NCI-H345 (cell line): ENCODE measurements around the gene OBP2B.
"Not testable (repeated sequence)": the region's sequence is repeated elsewhere in the genome, so short reads cannot be mapped to it uniquely, and the experiment has no call there.

Experiments
- DNase-seq: peaks from one replicate; lab custom pipeline; 2025; lab: John Stamatoyannopoulos, UW

The OBP2B gene, protein sequence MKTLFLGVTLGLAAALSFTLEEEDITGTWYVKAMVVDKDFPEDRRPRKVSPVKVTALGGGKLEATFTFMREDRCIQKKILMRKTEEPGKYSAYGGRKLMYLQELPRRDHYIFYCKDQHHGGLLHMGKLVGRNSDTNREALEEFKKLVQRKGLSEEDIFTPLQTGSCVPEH

DNA sequence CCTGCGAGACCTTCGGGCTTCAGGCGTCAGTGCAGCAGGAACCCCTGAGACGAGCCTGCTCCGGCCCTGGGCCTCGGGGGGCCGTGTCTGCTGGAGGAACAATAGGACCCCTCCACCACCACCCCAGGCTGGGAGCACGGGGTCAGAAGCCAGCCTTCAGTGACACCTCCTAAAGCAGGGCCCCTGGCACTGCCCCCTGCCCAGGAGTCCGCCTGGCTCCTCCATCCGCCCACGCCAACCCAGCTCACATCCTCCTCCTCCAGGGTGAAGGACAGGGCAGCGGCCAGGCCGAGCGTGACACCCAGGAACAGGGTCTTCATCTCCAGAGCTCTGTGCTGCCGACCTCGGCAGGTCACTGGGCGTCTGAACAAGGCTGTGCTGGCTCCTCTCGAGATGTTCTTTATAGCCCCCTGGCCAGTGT is at the start of gene OBP2B:
TSS of gene OBP2B (minus strand) at position 371 of the 421 bp plus-strand sequence. CDS start at position 320, 51 bp downstream.
- DNase-seq, result not testable (repeated sequence)

DNA sequence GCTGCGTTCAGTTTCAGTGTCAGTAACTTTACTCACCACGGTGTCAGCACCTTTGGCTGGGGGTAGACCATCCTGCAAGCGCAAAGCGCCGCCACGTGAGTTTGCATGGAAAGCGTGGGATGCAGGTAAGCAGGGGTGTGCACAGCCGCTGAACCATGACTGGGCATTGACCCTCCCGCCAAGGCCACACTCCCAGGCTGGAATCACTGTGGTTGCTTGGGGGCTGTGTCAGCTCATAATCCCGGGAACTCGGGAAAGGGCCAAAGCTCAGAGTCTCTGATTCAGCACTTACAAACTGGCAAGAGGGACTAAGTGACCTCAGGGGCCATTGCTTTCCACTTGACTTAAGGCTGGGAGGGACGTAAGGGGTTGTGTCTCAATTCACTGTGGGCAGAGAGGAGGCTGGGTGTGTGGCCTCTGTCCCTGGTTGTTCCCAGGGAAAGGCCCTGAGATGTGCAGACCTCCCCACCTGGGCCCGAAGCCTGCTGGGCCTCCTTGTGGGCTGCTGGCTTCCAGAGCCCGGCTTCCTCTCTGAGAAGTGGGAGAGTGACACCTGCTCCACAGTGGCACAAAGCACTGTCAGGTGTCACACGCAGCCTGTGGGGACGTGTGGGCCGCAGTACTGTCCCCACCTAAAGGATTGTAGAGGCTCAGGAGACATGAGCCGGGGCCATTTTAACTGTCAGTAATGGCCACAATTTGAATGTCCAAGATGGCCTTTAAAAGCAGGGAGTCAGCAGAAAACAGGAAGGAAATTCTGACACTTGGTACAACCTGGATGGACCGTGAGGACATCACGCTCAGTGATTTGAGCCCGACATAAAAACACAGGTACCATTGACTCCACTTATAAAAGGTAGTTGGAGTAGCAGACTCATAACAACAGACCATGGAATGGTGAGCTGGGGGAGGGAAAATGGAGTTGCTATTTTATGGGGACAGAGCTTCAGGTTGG is 49.3 kb upstream of the OBP2B start:
- no peak for DNase-seq

DNA sequence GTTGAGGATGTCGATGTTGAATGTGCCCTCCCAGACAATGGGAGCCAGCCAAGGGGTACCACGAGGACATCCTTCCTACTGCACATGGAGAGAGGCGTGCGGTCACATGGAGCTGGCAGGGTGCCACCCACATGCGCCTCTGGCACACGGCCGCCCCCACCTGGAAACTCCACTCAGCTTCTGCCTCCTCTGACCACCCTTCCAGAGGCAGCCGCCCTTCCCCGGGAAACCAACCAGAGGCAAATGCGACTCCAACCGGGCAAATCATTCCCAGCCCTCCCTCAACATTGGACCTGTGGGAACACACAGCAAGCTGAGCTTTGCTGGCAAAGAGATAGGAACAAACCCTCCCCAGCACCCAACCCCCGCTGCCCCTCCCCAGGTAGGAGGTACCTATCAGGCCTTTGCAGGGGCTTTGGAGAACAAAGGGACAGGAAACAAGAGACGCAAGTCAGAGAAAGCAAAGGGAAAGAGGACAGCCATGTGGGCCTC is 48.5 kb upstream of the OBP2B start:
- no peak for DNase-seq

DNA sequence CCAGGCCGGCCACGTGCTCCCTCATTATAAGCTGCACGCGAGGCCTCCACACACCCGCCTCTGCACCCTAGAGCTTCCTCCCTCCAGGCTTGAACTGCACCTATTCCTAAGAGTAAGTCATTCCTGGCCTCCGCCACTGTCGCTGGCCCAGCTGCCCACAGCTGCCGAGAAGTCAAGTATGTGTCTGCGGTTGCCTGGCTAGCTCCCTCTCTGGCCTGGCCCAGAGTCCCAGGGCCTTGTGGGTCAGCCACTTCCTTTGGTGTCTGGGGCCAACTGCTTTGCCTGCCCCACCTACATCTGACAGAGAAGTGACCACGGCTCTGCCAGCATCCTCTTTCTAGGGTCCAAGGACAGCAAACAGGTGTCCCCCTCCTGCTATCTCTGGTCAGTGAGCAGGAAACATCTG is 47.6 kb upstream of the OBP2B start:
- DNase-seq, result no peak

DNA sequence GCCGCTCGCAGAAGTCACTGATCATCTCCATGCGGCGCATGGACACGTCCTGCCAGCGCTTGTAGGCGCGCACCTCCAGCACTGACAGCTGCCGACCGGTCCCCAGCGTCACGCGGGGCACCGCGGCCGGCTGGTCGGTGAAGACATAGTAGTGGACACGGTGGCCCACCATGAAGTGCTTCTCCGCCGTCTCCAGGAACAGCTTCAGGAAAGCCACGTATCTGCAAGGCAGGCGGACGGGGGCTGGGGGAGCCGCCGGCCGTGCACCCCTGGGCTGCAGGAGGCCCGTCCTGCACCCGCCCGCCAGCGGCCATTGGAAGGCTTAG is 47.0 kb upstream of the OBP2B start:
- DNase-seq, result no peak

DNA sequence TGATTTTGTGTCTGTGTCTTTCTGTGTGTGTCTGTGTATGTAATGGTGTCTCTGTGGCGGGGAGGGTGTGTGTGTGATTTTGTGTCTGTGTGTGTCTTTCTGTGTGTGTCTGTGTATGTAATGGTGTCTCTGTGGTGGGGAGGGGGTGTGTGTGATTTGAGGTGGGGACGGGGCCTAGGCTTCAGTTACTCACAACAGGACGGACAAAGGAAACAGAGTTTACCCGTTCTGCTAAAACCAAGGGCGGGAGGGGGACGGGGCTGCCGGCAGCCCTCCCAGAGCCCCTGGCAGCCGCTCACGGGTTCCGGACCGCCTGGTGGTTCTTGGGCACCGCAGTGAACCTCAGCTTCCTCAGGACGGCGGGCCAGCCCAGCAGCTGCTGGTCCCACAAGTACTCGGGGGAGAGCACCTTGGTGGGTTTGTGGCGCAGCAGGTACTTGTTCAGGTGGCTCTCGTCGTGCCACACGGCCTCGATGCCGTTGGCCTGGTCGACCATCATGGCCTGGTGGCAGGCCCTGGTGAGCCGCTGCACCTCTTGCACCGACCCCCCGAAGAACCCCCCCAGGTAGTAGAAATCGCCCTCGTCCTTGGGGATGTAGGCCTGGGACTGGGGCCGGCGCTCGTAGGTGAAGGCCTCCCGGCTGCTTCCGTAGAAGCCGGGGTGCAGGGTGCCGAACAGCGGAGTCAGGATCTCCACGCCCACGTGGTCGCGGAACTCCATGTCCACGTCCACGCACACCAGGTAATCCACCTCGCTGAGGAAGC is 46.5 kb upstream of the OBP2B start:
- DNase-seq, result no peak

DNA sequence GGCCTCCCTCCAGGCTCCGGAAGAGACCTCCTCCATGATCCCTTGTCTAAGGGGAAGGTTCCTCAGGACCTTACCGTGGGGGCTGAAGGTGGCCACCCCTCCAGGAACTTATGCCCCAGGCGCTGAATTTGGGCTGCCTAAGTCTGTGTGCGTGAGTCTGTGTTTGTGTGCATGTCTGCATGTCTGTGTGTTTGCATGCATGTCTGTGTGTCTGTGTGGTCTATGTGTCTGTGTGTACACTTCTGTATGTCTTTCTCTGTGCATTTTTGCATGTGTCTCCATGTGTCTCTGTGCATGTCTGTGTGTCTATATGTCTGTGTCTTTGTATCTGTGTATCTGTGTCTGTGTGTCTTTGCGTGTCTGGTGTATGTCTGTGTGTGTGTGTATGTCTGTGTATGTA is 45.4 kb upstream of the OBP2B start:
- no peak for DNase-seq

DNA sequence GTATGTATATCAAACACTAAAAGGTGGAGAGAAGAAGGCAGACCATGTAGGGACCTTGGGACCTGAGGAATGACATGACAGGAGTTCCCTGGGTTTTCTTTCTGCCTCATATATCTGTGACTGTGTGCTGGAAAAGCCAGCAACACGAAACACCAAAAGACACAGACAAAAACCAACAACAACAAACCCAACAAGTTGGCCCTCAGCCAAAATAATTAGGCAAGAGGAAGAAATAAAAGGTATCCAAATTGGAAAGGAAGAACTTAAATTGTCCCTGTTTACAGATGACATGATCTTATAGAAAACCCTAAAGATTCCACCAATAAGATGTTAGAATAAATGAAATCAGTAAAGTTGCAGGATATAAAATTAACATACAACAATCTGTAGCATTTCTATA is 44.2 kb upstream of the OBP2B start:
- no peak for DNase-seq

DNA sequence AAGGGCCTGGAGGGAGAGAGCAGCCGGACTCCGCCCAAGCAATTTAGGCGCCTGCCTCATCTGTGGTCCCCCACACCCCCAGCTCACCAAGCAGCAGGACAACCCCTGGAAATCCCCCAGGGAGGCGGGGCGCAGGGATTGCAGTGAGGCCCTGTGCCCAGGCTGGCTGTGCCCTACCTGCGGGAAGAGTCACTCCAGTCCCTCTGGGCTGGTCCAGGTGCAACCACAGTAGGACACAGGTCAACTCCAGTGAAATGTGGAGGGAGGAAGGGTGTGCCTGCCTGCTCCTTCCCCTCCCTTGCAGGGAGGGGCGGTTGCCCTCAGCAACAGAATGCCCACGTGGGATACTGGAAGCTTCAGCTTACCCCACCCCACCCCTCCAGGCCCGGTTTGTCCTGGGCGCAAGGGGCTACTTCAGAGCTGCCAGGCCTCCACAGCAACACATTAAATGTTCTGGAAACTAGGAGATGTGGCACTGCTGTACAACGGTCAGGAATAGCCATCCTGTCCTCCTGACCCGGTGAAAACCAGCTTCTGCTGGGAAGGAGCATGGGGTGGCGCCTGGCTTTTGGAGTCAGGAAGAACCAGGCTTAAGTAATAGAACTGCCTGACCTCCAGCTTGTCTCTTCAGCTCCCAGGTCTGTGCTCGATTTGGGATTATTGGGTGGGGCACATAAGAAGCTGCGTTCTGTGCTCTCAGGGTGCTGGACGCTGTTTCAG is 43.4 kb upstream of the OBP2B start:
- no peak for DNase-seq

DNA sequence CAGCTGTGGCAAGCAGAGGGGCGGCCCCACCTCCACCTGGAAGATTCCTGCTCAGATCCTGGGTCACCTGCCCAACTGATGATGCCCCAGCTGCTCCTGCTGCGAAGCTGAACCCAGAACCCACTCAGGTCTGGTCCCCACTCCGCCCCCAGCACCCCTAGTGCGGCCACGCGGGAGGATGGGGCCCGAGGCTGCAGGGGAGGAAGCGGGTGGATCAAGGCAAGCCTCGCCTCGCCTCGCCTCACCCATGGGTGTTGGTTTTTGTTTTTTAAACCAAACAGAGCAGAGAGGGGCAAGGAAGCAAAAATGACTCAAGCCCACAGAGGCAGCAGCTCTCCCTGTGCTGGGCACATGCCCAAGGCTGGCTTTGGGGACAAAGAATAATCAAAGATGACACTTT is 42.7 kb upstream of the OBP2B start:
- DNase-seq, result no peak

DNA sequence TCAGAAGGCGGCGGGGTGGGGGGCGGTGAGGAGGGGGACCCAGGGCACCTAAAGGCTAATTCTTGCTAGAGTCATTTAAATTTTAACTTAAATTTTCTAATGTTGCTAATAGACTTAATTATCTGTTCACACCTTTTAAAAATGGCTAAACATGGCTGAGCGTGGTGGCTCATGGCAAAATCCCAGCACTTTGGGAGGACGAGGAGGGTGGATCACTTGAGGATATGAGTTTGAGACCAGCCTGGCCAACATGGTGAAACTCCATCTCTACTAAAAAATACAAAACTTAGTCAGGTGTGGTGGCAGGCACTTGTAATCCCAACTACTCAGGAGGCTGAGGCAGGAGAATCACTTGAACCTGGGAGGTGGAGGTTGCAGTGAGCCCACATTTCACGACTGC is 42.2 kb upstream of the OBP2B start:
- not testable (repeated sequence) for DNase-seq

DNA sequence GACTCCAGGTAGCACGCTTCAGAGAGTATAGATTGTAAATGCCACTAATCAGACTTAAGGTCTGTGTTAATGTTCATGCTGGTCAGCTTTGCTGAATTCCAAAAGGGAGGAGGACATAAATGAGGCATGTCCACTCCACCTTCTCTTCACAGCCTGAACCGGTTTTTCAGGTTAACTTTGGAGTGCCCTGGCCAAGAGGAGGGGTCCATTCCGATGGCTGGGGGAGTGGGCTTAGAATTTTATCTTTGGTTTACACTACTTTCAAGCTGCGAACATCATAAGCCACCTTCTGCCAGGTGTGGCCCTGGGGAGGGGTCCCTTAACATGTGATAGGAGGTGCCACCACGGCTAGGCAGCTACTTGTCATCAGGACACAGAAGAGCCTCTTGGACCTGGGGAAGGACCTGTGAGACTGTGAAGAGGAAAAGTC is 41.7 kb upstream of the OBP2B start:
- peak; percentile 60 for DNase-seq

DNA sequence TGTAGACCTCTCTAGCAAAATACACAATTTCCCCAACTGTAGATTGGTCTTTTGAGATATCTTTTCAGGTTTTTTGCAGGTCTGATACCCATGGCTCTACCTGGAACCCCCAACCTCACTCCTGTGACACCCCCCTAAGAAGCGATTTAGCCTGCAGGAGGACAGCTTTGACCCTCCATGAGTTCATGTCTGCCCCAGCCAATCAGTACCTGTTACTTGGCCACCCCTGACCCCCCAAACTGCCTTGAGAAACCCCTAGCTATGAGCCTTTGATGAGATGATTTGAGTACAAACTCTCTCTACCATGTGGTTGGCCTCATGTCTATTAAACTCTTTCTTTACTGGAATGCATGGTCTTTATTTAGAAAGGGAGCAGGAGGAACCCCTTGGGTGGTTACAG is 40.3 kb upstream of the OBP2B start:
- no peak for DNase-seq

DNA sequence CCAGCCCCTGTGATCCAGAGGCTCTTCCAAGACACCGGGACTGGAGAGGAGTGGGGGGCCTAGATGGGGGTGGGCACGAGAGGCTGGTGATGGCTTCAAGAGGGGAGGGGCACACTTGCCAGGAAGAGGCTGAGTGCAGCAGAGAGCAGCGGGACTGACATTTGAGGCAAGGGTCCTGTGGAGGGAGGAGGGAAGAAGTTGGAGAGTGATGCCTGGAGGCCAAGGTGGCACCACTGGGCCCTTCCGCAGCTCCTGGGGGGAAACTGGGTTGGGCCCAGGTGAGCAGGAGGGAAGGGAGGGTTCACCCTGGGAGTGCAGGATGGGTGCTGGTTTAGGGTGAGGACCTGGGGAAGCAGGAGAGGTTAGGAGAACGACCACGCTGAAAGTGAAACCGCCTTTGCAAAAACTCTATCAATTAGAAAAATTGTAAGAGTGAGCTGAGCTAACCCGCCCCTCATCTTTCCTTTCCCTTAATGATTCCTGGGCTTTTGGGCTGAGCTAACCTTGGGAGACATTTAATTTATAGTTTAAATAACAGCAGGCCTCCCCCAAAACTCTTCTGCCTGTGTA is 39.8 kb upstream of the OBP2B start:
- no peak for DNase-seq

DNA sequence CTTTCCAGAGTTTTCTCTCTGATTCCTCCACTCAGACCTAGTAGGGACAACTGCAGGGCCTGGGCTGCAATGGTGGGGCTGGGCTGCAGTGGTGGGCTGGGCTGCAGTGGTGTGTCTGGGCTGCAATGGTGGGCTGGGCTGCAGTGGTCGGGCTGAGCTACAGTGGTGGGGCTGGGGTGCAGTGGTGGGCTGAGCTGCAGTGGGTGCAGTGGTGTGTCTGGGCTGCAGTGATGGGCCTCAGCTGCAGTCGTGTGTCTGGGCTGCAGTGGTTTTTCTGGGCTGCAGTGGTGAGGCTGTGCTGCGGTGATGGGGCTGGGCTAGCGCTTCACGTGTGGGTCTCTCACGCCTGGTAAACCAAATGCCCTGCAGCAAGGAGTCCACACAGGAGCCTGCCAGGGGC is 38.6 kb upstream of the OBP2B start:
- DNase-seq, result no peak

DNA sequence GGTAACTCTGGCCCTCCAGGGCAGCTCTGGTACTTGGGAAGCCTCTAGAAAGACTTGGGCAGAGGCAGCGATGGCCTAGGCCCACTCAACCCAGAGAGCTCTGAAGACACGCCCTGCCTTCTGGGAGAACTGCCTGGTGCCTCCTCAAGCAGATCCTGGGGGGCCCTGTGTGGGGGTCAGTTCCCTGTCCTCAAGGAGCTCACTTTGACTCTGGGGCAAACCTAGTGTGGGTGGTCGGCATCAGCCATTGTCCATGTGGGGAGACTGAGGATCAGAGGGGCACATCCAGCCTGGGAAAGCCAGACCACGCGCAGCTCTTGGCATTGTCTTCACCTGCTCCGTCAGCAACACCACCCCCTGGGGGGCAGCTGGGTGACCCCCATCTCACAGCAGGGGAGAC is 37.9 kb upstream of the OBP2B start:
- DNase-seq, result no peak

DNA sequence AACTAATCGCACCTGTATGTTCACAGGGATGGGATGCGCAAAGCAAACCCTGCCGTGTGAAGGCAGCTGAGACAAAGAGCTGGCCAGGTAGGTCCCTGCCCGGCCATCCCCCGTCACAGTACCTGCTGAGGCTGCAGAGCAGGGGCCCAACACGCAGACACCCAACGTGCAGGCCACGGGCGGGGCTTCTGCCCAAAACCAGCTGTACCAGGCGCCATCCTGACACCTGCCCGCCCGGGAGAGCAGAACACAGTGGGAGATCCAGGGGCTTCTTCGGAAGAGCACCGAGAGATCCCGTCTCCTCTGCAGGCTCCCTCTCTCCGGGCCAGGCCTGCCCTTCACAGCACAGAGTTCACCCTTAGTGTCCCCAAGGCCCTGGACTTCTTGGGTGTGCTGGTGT is 37.5 kb upstream of the OBP2B start:
- no peak for DNase-seq

DNA sequence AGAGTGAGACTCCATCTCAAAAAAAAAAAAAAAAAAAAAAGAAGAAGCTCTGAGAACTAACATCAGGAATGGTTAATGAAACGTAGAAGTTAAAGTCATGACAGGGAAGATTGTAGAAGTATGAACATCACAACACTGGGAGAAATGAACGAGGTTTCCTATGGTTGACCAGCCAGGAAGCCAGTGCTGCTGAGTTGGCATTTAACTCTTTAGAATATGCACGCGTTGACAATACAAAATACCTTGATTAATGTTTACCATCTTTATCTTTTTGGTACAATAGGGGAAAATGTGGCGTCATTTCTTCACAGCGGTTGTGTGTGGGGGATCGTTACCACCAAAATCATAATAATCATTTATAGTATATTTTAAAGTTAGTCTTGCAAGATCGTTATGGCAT is 33.9 kb upstream of the OBP2B start:
- no peak for DNase-seq

DNA sequence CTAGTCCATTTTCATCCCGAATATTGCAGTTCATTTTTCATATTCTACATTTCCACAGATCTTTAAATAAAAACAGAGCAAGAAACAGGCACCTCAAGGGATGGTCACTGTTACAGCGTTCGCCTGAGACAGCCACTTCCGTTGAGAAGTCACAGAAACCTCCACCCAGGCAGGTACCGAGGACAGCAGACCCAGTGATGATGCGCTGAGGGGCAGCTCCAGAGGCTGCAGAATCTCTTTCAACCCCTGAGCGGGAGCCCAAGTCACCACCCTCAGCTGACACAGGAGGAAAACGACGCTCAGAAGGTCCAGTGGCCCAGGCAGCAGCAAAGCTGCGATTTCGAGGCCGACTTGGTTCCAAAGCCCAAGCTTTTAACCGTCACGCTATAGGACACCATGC is 33.2 kb upstream of the OBP2B start:
- DNase-seq, result no peak

DNA sequence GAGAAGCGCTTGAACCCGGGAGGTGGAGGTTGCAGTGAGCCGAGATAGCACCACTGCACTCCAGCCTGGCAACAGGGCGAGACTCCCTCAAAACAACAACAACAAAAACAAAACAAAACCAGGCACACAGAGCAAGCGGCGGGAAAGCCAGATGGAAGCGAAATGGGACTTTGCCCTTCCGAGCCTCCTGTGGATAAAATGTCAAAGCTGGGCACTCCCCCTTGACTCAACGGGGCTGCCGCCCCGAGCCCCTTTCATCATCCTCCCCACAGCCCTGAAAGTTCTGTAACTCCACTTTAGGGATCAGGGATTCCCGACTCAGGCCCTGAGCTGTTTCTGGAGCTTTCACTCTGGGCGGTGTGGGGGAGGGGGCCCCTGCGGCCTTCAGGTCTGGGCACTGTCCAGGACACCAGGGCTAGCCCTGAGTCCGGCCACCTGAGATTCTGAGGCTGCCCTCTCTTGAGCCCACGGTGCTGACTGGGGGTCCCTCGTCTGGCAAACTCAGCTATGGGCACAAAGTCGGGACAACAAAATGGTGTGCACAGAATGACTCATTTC is 30.6 kb upstream of the OBP2B start:
- no peak for DNase-seq

DNA sequence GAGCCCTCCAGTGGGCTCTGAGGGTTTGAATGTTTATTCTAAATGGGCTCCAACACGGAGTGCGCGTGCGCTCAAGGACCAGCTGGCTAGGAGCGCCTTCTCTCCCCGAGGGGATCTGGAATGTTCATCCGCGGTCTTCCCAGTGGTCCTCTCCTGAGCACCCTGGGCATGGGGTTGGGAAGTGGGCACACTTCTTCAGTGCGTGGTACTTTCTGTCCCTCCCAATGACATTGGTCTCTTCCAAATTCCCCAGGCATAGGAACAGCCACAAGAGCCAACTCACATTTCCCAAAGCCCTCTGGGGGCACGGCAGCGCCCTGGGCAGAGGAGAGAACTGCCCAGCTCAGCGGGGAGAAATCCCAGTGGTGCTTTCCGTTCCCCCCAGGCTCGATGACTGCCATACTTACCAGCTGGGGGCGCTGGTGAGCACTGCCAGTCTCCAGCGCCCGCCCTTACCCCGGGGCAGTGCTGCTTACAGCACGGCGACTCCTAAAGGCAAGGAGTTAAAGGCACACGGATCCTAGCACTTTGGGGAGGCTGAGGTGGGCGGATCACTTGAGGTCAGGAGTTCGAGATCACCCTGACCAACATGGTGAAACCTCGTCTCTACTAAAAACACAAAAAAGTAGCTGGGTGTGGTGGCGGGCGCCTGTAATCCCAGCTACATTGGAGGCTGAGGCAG is 29.9 kb upstream of the OBP2B start:
- DNase-seq, result no peak
